Lung microvascular endothelial cell (primary cell): ENCODE results near the gene MALRD1. TPM values are rescaled to one million over a fixed set of nuclear protein-coding genes. Genes with fewer than 3 reads are reported as not detected.
"Not testable (repeated sequence)": the region's sequence is repeated elsewhere in the genome, so short reads cannot be mapped to it uniquely, and the experiment has no call there.

ENCODE experiments used
- DNase-seq, 2 donors: peaks; one replicate each; pipeline versions ENCODE4 v3.0.0 to v3.0.0-alpha.2; 2010; ENCODE audit warnings: low read depth in 2 of 2
- total RNA-seq: library from RNA; depleted of rRNA; stranded (reverse); fragments of >200 nt; gene quantifications from 2 replicates; pipeline ENCODE4 v1.2.1, GENCODE V29; 2014

Gene MALRD1
- total RNA-seq, 1 donor from 2014 or later, result not detected

DNA sequence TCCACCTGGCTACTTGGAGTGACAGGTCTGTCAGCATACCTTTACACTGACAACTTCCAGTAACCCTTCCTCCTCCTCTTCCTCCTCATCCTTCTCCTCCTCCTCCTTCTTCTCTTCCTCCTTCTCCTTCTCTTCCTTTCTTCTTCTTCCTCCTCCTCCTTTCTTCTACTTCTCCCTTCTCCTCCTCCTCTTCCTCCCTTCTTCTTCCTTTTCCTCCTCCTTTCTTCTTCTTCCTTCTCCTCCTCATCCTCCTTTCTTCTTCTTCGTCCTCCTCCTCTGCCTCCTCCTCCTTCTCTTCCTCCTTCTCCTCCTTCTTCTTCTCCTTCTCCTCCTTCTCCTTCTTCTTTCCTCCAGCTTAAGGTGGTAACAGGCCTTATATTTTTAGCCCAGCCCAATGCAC is 658.3 kb downstream of the MALRD1 start:
- no peak for DNase-seq

DNA sequence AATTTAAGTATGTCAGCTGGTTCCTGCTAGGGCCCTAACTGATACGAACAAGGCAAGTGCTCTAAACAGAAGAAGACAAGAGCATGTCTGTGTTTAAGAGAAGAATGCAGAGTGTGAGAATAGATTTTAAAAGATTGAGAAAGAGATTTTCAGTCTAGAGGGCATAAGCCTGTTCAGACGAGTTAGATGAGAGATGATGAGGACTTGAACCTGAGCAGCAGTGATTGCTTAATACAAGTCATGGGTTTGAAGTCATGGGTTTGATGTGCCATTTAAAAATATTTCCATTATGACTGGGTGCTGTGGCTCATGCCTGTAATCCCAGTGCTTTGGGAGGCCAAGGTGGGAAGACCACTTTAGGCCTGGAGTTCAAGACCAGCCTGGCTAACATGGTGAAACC is 658.8 kb downstream of the MALRD1 start:
- DNase-seq, result no peak

DNA sequence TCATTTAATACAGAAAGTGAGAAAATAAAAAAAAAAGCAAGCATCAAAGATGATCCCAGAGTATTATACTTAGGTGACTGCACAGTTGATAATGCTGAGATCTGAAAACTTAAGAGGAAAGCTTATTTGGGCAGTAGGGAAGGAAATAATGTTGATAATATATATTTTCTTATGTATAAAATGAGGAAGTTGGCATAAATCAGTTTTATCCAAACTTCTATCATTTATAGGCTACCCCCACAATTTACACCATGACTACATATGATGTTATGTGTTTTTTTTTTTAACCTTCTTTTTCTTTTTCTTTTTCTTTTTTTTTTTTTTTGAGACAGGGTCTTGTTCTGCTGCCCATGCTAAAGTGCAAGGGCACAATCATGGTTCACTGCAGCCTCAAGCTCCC is 659.4 kb downstream of the MALRD1 start:
- no peak for DNase-seq

GRCh38 chr10:19710600-19710999 is 662.0 kb downstream of the MALRD1 start:
- DNase-seq, result no peak

DNA sequence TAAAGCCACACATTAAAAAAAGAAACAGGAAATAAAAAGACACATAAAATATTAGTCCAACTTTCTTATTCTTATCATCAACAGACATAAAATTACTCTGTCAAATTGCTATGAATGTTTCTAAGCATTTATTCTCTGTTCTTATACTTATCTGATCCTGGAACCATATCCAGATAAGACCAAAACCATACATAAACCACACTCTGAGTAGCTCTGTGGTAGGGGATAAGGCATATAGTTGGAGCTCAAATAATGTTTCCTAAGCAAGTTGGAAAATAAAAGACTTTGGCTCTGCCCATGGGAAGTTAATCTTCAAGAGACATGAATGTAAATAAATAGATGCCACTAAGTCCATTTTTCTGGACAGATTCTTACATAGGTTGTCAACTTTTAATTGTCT is 664.6 kb downstream of the MALRD1 start:
- DNase-seq, result no peak

DNA sequence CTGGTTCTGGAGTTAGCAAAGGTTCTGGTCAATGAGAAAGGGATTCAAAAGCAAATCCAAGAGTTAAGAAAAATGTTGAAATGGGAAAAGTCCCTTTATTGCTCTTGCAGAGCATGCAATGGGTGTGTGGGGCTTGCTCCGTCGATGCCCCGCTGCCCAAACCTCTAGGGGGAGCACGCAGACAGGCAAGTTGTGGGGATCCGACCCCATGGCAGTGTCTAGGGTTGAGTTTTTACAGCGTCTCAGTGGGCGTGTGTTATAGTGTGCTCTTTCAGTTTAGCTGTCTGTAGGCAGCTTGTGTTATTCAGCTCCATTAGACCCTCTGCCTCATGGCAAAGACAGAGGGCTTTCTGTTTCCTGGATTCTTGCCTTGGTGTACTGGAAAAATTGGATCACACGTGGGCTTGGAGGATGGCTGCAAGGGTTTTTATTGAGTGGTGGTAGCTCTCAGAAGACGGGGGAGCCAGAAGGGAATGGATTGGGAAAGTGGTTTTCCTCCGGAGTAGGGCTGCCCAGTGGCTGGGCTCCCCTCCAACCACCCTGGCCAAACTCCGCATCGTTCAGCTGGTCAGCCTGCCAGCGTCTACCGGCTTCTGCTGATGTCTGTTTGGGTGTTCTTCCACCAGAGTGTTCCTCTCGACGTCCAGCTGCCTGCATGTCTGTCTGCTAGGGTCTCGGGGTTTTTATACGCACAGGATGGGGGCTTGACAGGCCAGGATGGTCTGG is 665.4 kb downstream of the MALRD1 start:
- DNase-seq, result no peak

DNA sequence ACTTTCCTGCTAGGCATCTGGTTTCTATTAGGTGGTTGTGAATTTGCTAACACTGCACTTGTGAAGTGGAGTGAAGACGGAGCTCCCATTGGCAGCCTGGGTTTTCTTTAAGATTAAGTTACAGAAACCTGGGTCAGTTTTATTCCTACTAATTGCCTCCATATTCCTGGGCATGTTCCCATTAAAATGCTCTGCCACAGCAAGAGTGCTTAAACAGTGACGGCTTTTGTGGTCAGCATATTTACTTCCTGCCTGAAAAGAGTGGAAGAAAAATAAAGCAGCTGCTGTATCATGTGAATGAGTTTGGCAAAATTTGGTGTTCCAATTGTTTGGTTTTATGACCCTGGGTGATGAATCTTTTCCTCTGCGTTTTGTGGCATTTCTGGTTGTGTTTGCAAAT is 670.7 kb downstream of the MALRD1 start:
- DNase-seq, result no peak

DNA sequence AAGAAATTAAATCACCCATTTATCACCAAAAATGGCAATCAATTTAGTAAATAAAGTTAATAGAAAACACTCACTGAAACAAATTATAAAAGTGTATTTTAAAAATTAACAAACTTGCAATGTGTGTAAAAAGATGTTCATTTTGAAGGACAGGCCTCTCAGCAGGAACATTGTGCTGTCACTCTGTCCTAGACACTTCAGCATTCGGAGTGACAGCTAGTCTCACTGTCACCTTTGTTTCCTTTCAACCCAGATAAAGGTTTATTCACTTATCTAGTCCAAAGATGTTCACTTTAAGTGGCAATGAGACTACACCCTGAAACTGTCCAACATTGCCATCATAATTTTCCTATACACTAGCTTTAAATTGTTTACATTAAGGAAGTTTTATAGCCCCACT is 675.7 kb downstream of the MALRD1 start:
- no peak for DNase-seq

DNA sequence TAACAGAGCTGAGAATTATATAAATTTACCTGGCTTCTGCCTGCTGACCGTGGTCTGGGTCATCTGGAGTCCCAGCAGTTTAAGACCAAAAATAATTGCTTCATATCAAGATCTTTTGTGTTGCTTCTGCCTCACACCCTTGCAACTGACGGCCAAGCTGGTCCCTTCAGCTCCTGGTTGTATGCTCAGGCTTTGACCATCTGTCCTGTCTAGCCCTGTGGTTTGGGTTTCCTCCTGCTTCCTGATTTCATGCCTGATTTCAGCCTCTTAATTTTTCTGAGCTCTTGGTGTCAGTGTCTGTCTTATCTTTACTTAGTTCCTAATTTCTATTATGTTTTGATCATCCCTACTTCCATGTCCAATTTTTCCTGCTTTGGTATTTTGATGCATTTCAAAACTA is 679.8 kb downstream of the MALRD1 start:
- no peak for DNase-seq

- no peak for DNase-seq
Measured at GRCh38 chr10:19728964-19729363, 680.4 kb downstream of the MALRD1 start.

DNA sequence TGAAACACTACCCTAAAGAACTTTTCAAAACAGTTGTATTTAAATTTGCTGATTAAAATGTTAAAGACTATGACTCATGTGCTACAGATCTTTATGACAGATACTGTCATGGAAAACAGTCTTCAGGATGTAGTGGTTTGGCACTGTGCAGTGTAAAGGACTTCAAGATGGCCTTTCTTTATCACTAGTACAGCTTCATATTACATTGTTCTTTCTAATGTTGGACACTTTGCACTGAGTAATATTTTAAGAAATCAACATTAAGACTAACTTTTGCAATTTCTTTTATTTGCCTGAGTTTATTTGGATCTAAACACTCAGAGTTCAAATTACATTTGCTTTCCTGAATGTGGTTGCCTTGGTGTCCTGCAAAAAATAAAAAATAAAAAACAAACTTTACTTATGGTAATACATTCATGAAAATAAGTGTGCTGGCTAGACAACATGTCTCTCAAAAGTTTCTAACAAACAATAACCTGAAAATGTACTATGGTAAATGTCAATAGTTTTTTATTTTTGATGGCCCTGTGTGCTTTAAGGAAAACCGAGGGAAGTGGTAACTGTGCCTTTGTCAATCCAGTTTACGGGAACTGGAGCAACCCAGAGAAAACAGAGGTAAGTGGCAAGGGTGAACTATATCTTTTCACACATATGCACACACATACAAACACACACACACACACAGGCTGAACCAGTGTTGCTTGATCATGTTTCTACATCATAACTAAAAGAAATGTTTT is 681.7 kb downstream of the MALRD1 start:
- DNase-seq, result no peak

DNA sequence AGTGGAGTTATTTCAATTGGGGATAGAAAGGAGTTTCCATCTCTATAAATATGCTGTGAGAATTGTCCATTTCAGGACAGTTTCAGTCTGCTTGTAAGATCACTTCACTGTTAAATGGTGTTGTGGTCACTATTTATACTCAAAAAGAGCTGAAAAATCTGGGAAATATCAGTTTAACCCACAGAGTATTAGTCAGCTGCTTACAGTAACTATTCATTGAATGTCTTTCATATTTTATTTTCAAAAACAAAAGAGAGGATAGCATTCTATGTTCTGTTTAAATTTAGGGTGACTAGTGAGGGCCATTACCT is 682.3 kb downstream of the MALRD1 start:
- DNase-seq, result no peak

GRCh38 chr10:19731560-19731959 is 683.0 kb downstream of the MALRD1 start:
- DNase-seq, result no peak

DNA sequence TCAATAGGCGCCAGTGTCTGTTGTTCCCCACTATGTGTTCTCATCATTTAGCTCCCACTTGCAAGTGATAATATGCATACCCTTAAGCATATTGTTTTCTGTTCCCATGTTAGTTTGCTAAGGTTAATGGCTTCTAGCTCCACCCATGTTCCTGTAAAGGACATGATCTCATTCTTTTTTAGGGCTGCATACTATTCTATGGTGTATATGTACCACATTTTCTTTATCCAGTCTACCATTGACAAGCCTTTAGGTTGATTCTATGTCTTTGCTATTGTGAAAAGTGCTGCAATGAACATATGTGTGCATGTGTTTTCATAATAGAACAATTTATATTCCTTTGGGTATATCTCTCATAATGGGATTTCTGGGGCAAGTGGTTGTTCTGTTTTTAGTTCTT is 689.8 kb downstream of the MALRD1 start:
- DNase-seq, result no peak

DNA sequence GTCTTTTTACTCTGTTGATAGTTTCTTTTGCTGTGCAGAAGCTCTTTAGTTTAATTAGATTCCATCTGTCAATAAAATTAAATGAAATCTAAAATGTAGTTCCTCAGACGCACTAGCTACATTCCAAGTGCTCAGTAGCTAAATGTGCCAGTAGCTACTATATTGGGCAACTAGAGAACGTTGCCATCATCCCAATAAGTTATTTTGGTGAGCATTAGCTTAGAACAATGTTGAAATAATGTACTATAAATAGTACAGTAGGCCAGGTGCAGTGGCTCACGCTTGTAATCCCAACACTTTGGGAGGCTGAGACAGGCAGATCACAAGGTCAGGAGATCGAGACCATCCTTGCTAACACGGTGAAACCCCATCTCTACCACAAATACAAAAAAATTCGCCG is 690.6 kb downstream of the MALRD1 start:
- not testable (repeated sequence) for DNase-seq

GRCh38 chr10:19742144-19742543 is 693.5 kb downstream of the MALRD1 start:
- not testable (repeated sequence) for DNase-seq

DNA sequence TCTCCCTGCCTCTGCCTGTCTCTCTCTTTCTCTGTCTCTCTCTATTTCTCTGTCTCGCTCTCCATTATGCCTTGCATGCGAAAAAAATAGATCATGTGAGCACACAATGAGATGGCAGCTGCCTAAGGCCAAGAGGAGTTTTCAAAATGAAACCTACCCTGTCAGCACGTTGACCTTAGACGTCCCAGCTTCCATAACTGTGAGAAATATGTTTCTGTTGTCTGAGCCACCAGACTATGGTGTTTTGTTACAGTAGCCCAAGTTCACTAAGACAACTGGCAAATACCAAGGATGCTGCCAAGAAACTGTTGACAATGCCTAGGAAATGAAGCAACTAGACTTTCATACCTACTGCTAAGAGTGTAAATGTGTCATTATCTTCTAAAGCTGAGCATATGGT is 697.1 kb downstream of the MALRD1 start:
- no peak for DNase-seq

DNA sequence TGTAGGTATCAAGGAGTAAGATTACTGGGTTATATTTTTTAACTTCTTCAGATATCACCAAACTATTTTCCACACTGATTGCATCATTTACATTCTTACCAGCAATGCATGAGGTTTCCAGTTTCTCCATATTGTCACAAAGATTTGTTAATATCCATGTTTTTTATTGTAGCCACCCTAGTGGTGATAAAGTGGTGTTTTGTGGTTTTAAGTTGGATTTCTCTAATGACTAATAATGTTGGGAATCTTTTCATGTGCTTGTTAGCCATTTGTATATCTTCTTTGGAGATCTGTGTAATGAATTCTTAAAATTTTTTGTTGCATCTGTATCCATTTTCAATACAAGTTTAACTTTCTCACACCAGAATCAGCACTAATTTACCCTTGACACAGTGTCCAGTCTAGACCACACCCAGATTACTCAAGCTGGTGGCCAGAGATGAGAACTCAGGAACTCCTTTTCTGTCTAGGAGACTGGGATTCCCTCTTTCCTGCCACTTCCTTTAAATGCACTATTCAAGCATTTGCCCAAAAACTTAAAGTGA is 700.7 kb downstream of the MALRD1 start:
- no peak for DNase-seq

DNA sequence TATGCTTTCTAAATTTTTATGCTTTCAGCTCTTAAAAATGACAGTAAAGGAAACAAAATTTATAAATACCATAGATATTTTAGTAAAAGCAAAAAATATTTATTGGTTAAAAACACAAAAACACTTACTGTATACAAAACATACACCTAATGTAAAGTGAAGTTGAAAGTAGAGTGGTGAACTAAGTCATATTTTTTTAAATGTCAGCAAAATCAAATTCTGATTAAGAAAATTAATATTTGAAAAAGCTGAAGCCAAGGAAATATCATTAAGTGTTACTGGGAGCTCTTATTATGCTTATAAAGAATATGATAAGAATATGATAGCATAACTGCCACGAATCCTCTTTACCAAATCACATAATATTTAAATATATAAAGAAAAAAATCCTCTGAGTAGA is 702.4 kb downstream of the MALRD1 start:
- no peak for DNase-seq

DNA sequence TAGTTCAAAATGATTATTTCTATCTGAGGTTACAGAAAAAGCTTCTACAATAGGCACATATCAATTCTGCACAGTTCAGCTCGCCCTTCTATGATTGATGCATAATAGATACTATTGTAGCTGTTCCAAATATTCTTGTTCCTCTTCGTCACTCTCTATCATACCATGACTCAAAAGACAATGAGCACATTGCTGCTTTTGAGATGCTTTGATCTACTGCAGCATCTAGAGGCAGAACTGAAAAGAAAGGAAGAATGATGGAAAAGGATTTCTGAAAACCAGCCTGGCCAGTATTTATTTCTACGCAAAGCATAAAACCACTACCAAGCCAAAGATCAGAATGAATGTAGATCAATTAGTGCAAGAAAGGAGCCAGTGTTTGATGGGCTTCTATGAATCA is 708.3 kb downstream of the MALRD1 start:
- no peak for DNase-seq

DNA sequence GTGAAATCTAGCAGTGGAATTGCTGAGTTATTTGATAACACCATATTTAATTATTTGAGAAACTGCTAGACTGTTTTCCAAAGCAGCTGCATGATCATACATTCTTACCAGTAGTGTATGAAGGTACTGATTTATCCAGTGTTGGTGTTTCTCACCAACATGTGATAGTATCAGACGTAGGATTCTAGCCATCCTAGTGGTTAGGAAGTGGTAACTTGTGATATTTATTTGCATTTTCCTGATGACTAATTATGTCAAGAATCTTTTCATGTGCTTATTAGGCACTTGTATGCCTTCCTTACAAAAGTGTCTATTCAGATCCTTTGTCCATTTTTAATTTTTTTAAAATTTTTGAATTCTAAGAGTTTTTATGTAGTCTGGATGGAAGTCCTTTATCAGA is 713.4 kb downstream of the MALRD1 start:
- no peak for DNase-seq

DNA sequence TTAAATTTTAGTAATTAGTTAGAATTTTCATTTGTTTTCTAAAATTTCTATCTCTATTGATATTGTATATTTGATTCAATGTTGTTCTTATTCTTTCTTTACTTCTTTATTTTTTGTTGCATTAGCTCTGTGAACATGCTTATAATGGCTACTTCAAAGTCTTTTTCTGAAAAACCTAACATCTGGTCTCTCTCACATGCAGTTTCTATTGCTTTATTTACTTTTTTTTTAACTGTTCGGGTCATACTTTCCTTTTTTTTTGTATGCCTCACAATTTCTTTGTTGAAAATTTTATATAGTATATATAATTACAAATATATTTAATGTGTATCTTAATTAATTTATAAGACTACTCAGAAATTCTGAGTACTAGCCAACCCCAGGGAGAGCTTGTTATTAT is 715.5 kb downstream of the MALRD1 start:
- DNase-seq, result no peak

GRCh38 chr10:19767876-19768275 is 719.3 kb downstream of the MALRD1 start:
- no peak for DNase-seq
